Skin epidermis (tissue), 12 donors: Measurements from ENCODE around the gene SLC26A1.

ENCODE experiments used
- H3K27ac ChIP-seq, 21 experiments: fragments of 200-600 bp; sonication (generic) in 11 of 21; one replicate each; pipeline ENCODE4 v1.5.0; 2020; ENCODE audit warnings: mild to moderate bottlenecking in 3 of 21, inconsistent platforms in 2 of 21, moderate library complexity in 2 of 21
- H3K4me3 ChIP-seq, 7 experiments: fragments of 200-600 bp; sonication (generic) in 2 of 7; one replicate each; pipeline ENCODE4 v1.5.0; 2020; ENCODE audit warnings: inconsistent platforms in 2 of 7, mild to moderate bottlenecking in 2 of 7, moderate library complexity in 1 of 7

The SLC26A1 gene

GRCh38 chr4:993111-994029 lies at the start of gene SLC26A1:
Gene SLC26A1 (minus strand): TSS chr4:993404. CDS start chr4:991703, 1,701 bp downstream.
- Histone ChIP-seq H3K4me3 (no peak within 1 kb of the TSS), H3K27ac (peak within 1 kb of the TSS in 2 of 21 experiments; percentile 2 to 11)

GRCh38 chr4:1042352-1043055 lies 49.3 kb upstream of the SLC26A1 start:
- Histone ChIP-seq H3K27ac (no peak overlapping the region), H3K4me3 (no peak overlapping the region)

- peak overlapping the region in 1 of 21 experiments; percentile 49 for H3K27ac ChIP-seq
Observed at GRCh38 chr4:1041936-1042330, 48.7 kb upstream of the SLC26A1 start.

GRCh38 chr4:1041147-1041935 lies 48.1 kb upstream of the SLC26A1 start:
- Histone ChIP-seq H3K4me3 (no peak overlapping the region), H3K27ac (peak overlapping the region in 1 of 21 experiments; percentile 49)

More at GRCh38 chr4:1041936-1042330, 48.7 kb upstream of the SLC26A1 start:
- no peak overlapping the region for H3K4me3 ChIP-seq

GRCh38 chr4:1040344-1041146 lies 47.3 kb upstream of the SLC26A1 start:
- no peak overlapping the region for H3K4me3 ChIP-seq
- peak overlapping the region in 1 of 21 experiments; percentile 46 for H3K27ac ChIP-seq

GRCh38 chr4:1039493-1040343 lies 46.5 kb upstream of the SLC26A1 start:
- Histone ChIP-seq H3K27ac (peak overlapping the region in 9 of 21 experiments; percentile 21 to 67 (median 49)), H3K4me3 (no peak overlapping the region)

GRCh38 chr4:1038948-1039492 lies 45.8 kb upstream of the SLC26A1 start:
- peak overlapping the region in 8 of 21 experiments; percentile 3 to 67 (median 50) for H3K27ac ChIP-seq
- H3K4me3 ChIP-seq = no peak overlapping the region

- Histone ChIP-seq H3K27ac (no peak overlapping the region), H3K4me3 (no peak overlapping the region)
Observed at GRCh38 chr4:1036976-1037810, 44.0 kb upstream of the SLC26A1 start.

GRCh38 chr4:1036095-1036494 lies 42.9 kb upstream of the SLC26A1 start:
- H3K27ac ChIP-seq = no peak overlapping the region
- H3K4me3 ChIP-seq = no peak overlapping the region

GRCh38 chr4:1035510-1035909 lies 42.3 kb upstream of the SLC26A1 start:
- H3K4me3 ChIP-seq = no peak overlapping the region
- H3K27ac ChIP-seq = no peak overlapping the region

GRCh38 chr4:1033840-1034551 lies 40.8 kb upstream of the SLC26A1 start:
- H3K27ac ChIP-seq = peak overlapping the region in 5 of 21 experiments; percentile 5 to 46 (median 34)
- peak overlapping the region in 1 of 7 experiments; percentile 2 for H3K4me3 ChIP-seq

- H3K27ac ChIP-seq = no peak overlapping the region
Observed at GRCh38 chr4:1032861-1033260, 39.7 kb upstream of the SLC26A1 start.

GRCh38 chr4:1031956-1032795 lies 39.0 kb upstream of the SLC26A1 start:
- H3K27ac ChIP-seq = no peak overlapping the region

More at GRCh38 chr4:1032861-1033260, 39.7 kb upstream of the SLC26A1 start:
- H3K4me3 ChIP-seq = no peak overlapping the region

GRCh38 chr4:1031346-1031745 lies 38.1 kb upstream of the SLC26A1 start:
- Histone ChIP-seq H3K4me3 (no peak overlapping the region), H3K27ac (no peak overlapping the region)

More at GRCh38 chr4:1031956-1032795, 39.0 kb upstream of the SLC26A1 start:
- no peak overlapping the region for H3K4me3 ChIP-seq

- no peak overlapping the region for H3K4me3 ChIP-seq
- no peak overlapping the region for H3K27ac ChIP-seq
Observed at GRCh38 chr4:1030559-1030958, 37.4 kb upstream of the SLC26A1 start.
